Fibroblast of pulmonary artery (primary cell): ENCODE measurements around the gene SLC29A1.

Experiments used
- DNase-seq: peaks from one replicate; pipeline ENCODE4 v3.0.0-alpha.2; 2010; ENCODE audit warnings: low read depth
- H3K4me3 ChIP-seq: replicated peaks from 2 replicates; pipeline ENCODE4 v1.5.1; 2011; ENCODE audit warnings: low read depth, mild to moderate bottlenecking, control low read depth, low read length, moderate library complexity
- TF ChIP-seq, protein P1 (sequence below): IDR thresholded peaks from 2 replicates; pipeline ENCODE4 v1.5.1; 2011; ENCODE audit warnings: mild to moderate bottlenecking, control low read depth, low read length, inconsistent platforms; ENCODE audit errors: missing control alignments

Gene SLC29A1

DNA sequence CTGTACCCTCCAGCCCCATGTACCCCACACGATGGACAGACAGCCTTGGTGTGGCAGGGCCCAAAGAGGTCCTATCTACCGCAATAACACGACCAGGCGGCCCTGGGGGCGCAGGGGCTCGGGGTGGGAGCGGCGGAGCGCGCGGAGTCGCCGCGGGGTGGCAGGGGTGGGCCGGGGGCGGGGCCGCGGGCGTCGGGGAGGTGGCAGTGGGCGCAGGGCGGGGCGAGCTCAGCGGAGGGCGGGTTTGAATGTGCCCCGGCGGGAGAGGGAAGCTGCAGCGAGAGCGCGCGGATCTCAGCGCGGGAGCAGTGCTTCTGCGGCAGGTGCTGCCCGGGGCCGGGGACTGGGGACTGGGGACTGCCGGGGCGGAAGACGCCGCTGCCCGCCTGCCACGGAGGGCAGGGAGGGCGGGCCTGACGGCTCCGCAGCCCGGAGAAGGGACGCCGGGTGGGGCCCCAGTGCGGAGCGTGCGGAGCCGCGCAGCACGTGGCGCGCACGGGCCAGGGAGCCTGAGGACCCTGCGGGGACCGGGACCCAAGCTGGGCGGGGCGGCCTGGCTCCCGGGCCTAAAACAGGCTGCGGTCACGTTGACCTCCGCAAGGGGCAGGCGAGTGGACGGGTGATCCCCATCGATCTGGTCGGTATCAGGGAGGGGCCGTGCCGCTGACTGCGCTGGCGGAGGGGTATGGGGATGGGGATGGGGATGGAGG, at the start of gene SLC29A1:
Gene SLC29A1, plus strand, starts transcription at position 277 of the 710 bp plus-strand sequence. CDS start 3,719 bp downstream, outside the sequence.
- TF ChIP-seq, protein P1, sequence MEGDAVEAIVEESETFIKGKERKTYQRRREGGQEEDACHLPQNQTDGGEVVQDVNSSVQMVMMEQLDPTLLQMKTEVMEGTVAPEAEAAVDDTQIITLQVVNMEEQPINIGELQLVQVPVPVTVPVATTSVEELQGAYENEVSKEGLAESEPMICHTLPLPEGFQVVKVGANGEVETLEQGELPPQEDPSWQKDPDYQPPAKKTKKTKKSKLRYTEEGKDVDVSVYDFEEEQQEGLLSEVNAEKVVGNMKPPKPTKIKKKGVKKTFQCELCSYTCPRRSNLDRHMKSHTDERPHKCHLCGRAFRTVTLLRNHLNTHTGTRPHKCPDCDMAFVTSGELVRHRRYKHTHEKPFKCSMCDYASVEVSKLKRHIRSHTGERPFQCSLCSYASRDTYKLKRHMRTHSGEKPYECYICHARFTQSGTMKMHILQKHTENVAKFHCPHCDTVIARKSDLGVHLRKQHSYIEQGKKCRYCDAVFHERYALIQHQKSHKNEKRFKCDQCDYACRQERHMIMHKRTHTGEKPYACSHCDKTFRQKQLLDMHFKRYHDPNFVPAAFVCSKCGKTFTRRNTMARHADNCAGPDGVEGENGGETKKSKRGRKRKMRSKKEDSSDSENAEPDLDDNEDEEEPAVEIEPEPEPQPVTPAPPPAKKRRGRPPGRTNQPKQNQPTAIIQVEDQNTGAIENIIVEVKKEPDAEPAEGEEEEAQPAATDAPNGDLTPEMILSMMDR: no peak
- DNase-seq: peak; percentile 39
- H3K4me3 ChIP-seq: peak within 1 kb of the TSS; percentile 52

GRCh38 chr6:44176130-44176761, 47.1 kb upstream of the SLC29A1 start:
- H3K4me3 ChIP-seq: no peak overlapping the region
- TF ChIP-seq, protein P1: no peak

DNA sequence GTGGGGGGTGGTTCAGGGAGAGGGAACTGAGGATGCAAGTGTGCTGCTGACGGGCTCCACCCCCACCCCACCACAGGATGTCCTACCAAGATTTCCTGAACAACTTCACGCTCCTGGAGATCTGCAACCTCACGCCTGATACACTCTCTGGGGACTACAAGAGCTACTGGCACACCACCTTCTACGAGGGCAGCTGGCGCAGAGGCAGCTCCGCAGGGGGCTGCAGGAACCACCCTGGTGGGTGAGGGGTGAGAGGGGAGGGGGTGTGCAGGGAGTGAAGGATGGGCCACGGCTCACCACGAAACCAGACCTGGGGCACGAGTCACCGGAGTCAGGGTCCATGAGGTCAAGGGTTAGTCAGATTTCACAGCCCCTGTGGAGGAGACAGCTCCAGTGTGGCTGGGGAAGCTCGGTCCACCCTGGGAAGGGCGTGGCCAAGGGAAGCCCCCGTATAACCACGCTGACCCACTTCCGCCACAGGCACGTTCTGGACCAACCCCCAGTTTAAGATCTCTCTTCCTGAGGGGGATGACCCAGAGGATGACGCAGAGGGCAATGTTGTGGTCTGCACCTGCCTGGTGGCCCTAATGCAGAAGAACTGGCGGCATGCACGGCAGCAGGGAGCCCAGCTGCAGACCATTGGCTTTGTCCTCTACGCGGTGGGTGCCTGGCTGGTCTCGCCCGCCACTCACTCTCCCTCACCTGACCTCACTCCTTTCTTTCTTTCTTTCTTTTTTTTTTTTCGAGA, 46.5 kb upstream of the SLC29A1 start:
- DNase-seq: no peak
- H3K4me3 ChIP-seq: no peak overlapping the region
- TF ChIP-seq, protein P1: no peak

More at GRCh38 chr6:44176130-44176761, 47.1 kb upstream of the SLC29A1 start:
- no peak for DNase-seq

GRCh38 chr6:44177691-44178423, 45.5 kb upstream of the SLC29A1 start:
- H3K4me3 ChIP-seq: no peak overlapping the region
- DNase-seq: peak; percentile 96
- TF ChIP-seq, protein P1: no peak

GRCh38 chr6:44178424-44179071, 44.8 kb upstream of the SLC29A1 start:
- no peak overlapping the region for H3K4me3 ChIP-seq
- DNase-seq: no peak
- TF ChIP-seq, protein P1: no peak

- DNase-seq: no peak
- H3K4me3 ChIP-seq: no peak overlapping the region
- TF ChIP-seq, protein P1: no peak
Observed at GRCh38 chr6:44179072-44179536, 44.3 kb upstream of the SLC29A1 start.
